ENCODE data around the gene HNRNPC.

Gene HNRNPC

GRCh38 chr14:21210023-21210422, 59.2 kb downstream of the HNRNPC start:
- no peak for DNase-seq (ENCODE audit: low read depth)

GRCh38 chr14:21209185-21209584, 60.1 kb downstream of the HNRNPC start:
- no peak for DNase-seq (ENCODE audit: low read depth)

GRCh38 chr14:21208554-21208953, 60.7 kb downstream of the HNRNPC start:
- DNase-seq (ENCODE audit: low read depth) = no peak

- no peak for DNase-seq (ENCODE audit: low read depth)
Observed at GRCh38 chr14:21206753-21207684, 62.2 kb downstream of the HNRNPC start.

- DNase-seq (ENCODE audit: low read depth) = no peak
Observed at GRCh38 chr14:21205678-21206581, 63.3 kb downstream of the HNRNPC start.

- no peak for DNase-seq (ENCODE audit: low read depth)
Observed at GRCh38 chr14:21205026-21205677, 64.1 kb downstream of the HNRNPC start.

GRCh38 chr14:21204167-21205025, 64.8 kb downstream of the HNRNPC start:
- DNase-seq (ENCODE audit: low read depth) = no peak

DNA sequence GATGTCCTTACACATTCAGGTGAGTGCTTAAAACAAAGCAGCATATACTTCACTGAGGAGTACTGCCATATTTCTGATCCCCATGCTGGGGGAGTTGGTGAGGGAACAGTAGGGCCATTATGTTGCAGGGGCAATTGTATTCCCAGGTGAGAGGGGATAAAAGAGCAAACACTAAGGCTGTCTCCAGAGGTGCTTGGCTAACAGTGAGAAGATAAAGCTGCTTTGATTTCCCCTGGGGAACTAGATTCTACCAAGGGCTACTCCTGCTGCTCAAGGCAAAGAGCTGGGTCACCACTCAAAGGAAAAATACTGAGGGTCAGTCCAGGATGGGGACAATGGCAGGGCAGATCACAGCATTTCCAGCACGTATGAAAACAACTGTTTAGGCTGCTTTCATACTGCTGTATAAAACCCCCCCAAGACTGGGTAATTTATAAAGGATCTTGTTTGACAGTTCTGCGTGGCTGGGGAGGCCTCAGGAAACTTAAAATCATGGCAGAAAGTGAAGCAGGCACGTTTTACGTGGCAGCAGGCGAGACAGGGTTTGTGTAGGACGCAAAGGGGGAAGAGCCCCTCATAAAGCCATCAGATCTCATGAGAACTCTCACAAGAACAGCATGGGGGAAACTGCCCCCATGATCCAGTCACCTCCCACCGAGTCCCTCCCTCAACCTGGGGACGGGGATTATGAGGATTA, 65.6 kb downstream of the HNRNPC start:
- no peak for DNase-seq (ENCODE audit: low read depth)

GRCh38 chr14:21202463-21203358, 66.5 kb downstream of the HNRNPC start:
- no peak for DNase-seq (ENCODE audit: low read depth)

- no peak for DNase-seq (ENCODE audit: low read depth)
Observed at GRCh38 chr14:21201732-21202462, 67.3 kb downstream of the HNRNPC start.

DNA sequence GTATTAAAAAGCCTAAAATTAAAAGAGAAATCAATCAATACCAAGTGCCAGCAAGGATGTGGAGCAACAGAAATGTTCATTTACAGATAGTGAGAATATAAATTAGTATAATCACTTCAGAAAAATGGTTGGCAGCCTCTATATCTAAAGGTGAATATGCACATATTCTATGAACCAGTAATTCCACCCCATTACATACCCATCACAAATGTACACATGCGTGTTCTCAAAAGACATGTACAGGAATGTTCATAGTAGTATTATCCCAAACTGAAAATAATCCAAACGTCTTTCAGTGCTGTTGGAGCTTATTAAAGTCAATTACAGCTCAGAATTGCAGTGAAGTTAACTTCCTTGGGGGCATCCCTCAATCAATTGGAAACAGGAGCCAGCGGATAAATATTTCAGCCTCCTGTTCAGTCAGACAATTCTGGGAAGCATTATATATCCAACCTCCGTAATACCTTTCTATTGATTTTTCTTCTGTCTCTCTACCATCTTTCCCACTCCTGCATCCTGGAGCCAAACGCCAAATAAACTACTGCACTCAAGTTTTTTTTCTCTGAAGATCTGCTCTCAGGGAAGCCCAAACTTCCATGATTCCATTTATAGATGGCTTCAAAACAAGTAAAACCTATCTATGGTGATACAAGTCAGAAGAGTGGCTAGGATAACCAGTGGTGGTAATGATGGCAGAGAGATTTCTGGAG, 68.3 kb downstream of the HNRNPC start:
- no peak for DNase-seq (ENCODE audit: low read depth)

- no peak for DNase-seq (ENCODE audit: low read depth)
Observed at GRCh38 chr14:21199611-21200560, 69.4 kb downstream of the HNRNPC start.

- no peak for DNase-seq (ENCODE audit: low read depth)
Observed at GRCh38 chr14:21197418-21198205, 71.6 kb downstream of the HNRNPC start.

GRCh38 chr14:21194597-21194996, 74.6 kb downstream of the HNRNPC start:
- no peak for DNase-seq (ENCODE audit: low read depth)

- no peak for DNase-seq (ENCODE audit: low read depth)
Observed at GRCh38 chr14:21192875-21193535, 76.2 kb downstream of the HNRNPC start.

GRCh38 chr14:21192447-21192822, 76.8 kb downstream of the HNRNPC start:
- DNase-seq (ENCODE audit: low read depth) = no peak

Measured in stimulated activated CD8-positive, alpha-beta memory T cell treated with anti-CD3 and anti-CD28 coated beads, Interleukin-12 subunit alpha, Interleukin-12 subunit beta, amount 100 ng/mL, for 4 hours (primary cell).